CD4-positive, alpha-beta T cell (primary cell): Measurements from ENCODE around the gene UNC13D. TPM values are rescaled to one million over a fixed set of nuclear protein-coding genes. Genes with fewer than 3 reads are reported as not detected.

Experiments used
- ATAC-seq: fragments of 200-7000 bp; cut with Tn5 transposase; one replicate; pipeline ENCODE4 v1.10.0; 2022; ENCODE audit warnings: mild to moderate bottlenecking; ENCODE audit not compliant: poor library complexity
- CTCF ChIA-PET: fragments of 350-600 bp; sonication (Branson Sonifier 250); formaldehyde crosslinking; loops from one replicate; lab custom pipeline; 2021; ENCODE audit warnings: antibody characterized with exemption, inconsistent platforms; lab: Charles Lee
- POLR2A ChIA-PET: fragments of 350-600 bp; sonication (Branson Sonifier 250); formaldehyde crosslinking; loops from one replicate; lab custom pipeline; 2021; ENCODE audit warnings: antibody characterized with exemption, inconsistent platforms; lab: Charles Lee
- DNase-seq, 14 experiments: peaks; one replicate each; pipeline ENCODE4 v3.0.0-alpha.2; 2013 to 2020; ENCODE audit warnings: mixed read lengths in 2 of 14
- H3K27ac ChIP-seq, 2 donors: one replicate each; pipeline versions ENCODE4 v1.5.1 to v1.7.0; 2013; ENCODE audit warnings: low read length in 2 of 2, low read depth in 1 of 2, mild to moderate bottlenecking in 1 of 2
- H3K27me3 ChIP-seq, 2 experiments: 1 replicate in 1 of 2; 2 replicates in 1 of 2; pipeline versions ENCODE4 v1.6.1 to v1.7.0; 2013; ENCODE audit warnings: low read length in 2 of 2, control low read depth in 1 of 2, mild to moderate bottlenecking in 1 of 2, moderate library complexity in 1 of 2; ENCODE audit not compliant: insufficient read depth in 2 of 2, control insufficient read depth in 1 of 2
- H3K36me3 ChIP-seq: one replicate; pipeline ENCODE4 v1.6.1; 2013; ENCODE audit warnings: low read length, control low read depth; ENCODE audit not compliant: insufficient read depth
- H3K4me1 ChIP-seq: one replicate; pipeline ENCODE4 v1.6.1; 2013; ENCODE audit warnings: low read length, control low read depth; ENCODE audit not compliant: insufficient read depth
- H3K4me3 ChIP-seq: one replicate; pipeline ENCODE4 v1.5.1; 2013; ENCODE audit warnings: mild to moderate bottlenecking, low read length, moderate library complexity
- H3K9me3 ChIP-seq, 2 experiments: 1 replicate in 1 of 2; 2 replicates in 1 of 2; pipeline versions ENCODE4 v1.6.1 to v1.7.0; 2013; ENCODE audit warnings: low read length in 2 of 2, mild to moderate bottlenecking in 2 of 2, control low read depth in 1 of 2, moderate library complexity in 1 of 2; ENCODE audit not compliant: control insufficient read depth in 1 of 2, insufficient read depth in 1 of 2
- H3K27ac Mint-ChIP-seq: one replicate; pipeline ENCODE4 v1.8.0; 2020; ENCODE audit warnings: mixed read lengths
- H3K27me3 Mint-ChIP-seq: one replicate; pipeline ENCODE4 v1.8.0; 2021; ENCODE audit warnings: mixed read lengths
- H3K36me3 Mint-ChIP-seq: one replicate; pipeline ENCODE4 v1.8.0; 2021; ENCODE audit warnings: low read depth, mixed read lengths
- H3K4me1 Mint-ChIP-seq: one replicate; pipeline ENCODE4 v1.8.0; 2021; ENCODE audit warnings: low read depth, mixed read lengths
- H3K4me3 Mint-ChIP-seq: one replicate; pipeline ENCODE4 v1.8.0; 2020; ENCODE audit warnings: mild to moderate bottlenecking, mixed read lengths
- H3K9me3 Mint-ChIP-seq: one replicate; pipeline ENCODE4 v1.8.0; 2020; ENCODE audit warnings: mixed read lengths
- CTCF ChIP-seq: fragments of 200-600 bp; IDR thresholded peaks from one replicate; pipeline ENCODE4 v1.8.0; 2022; ENCODE audit warnings: antibody characterized with exemption, mild to moderate bottlenecking
- intact Hi-C, 2 experiments: fragments of 100-400 bp; cut with DNase I in 1 of 2; cut with micrococcal nuclease in 1 of 2; formaldehyde crosslinking; loops; one replicate each; pipeline versions ENCODE4 v1.15.1 to v1.9.0; 2023 to 2025; cut with DNase I, micrococcal nuclease
- total RNA-seq, 174 experiments: library from RNA in 2 of 174; stranded (reverse) in 2 of 174; gene quantifications; one replicate each; pipeline ENCODE4 v1.2.3 and lab custom pipeline; 2021 to 2026

Gene UNC13D
- total RNA-seq, 2 experiments from 2014 or later = 110 to 112 TPM

- H3K4me1 ChIP-seq = peaks cover 56% of the 10 kb centered on the region
- peaks cover 26% of the 10 kb centered on the region for H3K4me1 Mint-ChIP-seq
- no peaks in the 10 kb centered on the region for H3K9me3 ChIP-seq
- ChIA-PET POLR2A (interaction anchor here (0.6 to 4.5 kb wide), 8 partner anchors 7 to 93 kb away, joined by 3 to 125 read pairs (median 4); partner anchors contain the start of genes UNK and WBP2), CTCF (interaction anchor here (0.9 to 3.7 kb wide), 7 partner anchors 11 to 93 kb away, joined by 3 to 18 read pairs (median 3); no protein-coding TSS in a partner anchor)
- H3K4me3 ChIP-seq = no peak overlapping the region
- H3K36me3 ChIP-seq = peaks cover 66% of the 10 kb centered on the region
- H3K27ac Mint-ChIP-seq = no peak overlapping the region
- H3K27me3 ChIP-seq = no peaks in the 10 kb centered on the region
- DNase-seq (peak in 1 of 14 experiments; percentile 27), ATAC-seq (no peak)
- intact Hi-C loops = loop anchor here in 1 of 2 experiments (5.0 kb wide), 1 partner anchor 70 kb away; a partner anchor contains a TSS
- peak overlapping the region; percentile 38 for H3K4me3 Mint-ChIP-seq
- no peak overlapping the region for H3K27ac ChIP-seq
- no peak for TF ChIP-seq CTCF
- no peaks in the 10 kb centered on the region for H3K27me3 Mint-ChIP-seq
- peaks cover 80% of the 10 kb centered on the region for H3K36me3 Mint-ChIP-seq
- H3K9me3 Mint-ChIP-seq = no peaks in the 10 kb centered on the region
These were observed 2.7 kb upstream of the UNC13D start for GRCh38 chr17:75846692-75847613.

GRCh38 chr17:75845933-75846691 lies 1.9 kb upstream of the UNC13D start:
- H3K9me3 Mint-ChIP-seq = no peaks in the 10 kb centered on the region
- no peaks in the 10 kb centered on the region for H3K27me3 Mint-ChIP-seq
- ChIA-PET POLR2A (interaction anchor here (1.0 to 4.5 kb wide), 10 partner anchors 8 to 71 kb away, joined by 3 to 125 read pairs (median 4); partner anchors contain the start of genes UNK and WBP2), CTCF (interaction anchor here (1.2 kb wide), 1 partner anchor 9 kb away, joined by 4 read pairs; the partner anchor contains the start of gene WBP2)
- ATAC-seq (no peak), DNase-seq (peak in 1 of 14 experiments; percentile 24)
- Histone ChIP-seq H3K4me1 (peaks cover 57% of the 10 kb centered on the region), H3K4me3 (no peak overlapping the region), H3K36me3 (peaks cover 62% of the 10 kb centered on the region), H3K9me3 (no peaks in the 10 kb centered on the region), H3K27ac (no peak overlapping the region), H3K27me3 (no peaks in the 10 kb centered on the region)
- peak overlapping the region; percentile 76 for H3K27ac Mint-ChIP-seq
- H3K36me3 Mint-ChIP-seq = peaks cover 75% of the 10 kb centered on the region
- peak overlapping the region; percentile 67 for H3K4me3 Mint-ChIP-seq
- TF ChIP-seq CTCF = no peak
- intact Hi-C loops = loop anchor here (1.0 to 5.0 kb wide), 2 partner anchors 9 to 69 kb away; partner anchors contain the start of gene WBP2 (in 1 of the 2)
- peaks cover 26% of the 10 kb centered on the region for H3K4me1 Mint-ChIP-seq
